ENCODE measurements around the gene OR2T4. TPM values are rescaled to one million over a fixed set of nuclear protein-coding genes. Genes with fewer than 3 reads are reported as not detected.

The OR2T4 gene
- total RNA-seq (2014; rRNA removed; shearing (Covaris generic)), result not detected in 2 replicates

- DNase-seq (ENCODE audit: low spot score), result no peak
These were observed at the start of gene OR2T4 for GRCh38 chr1:248361121-248361715. Gene OR2T4 (plus strand): TSS chr1:248361665. CDS start chr1:248361665, 0 bp downstream.

GRCh38 chr1:248316796-248317195 is 44.7 kb upstream of the OR2T4 start:
- no peak for DNase-seq (ENCODE audit: low spot score)

- no peak for DNase-seq (ENCODE audit: low spot score)
These were observed 37.0 kb upstream of the OR2T4 start, which contains the start of gene OR2M7 for GRCh38 chr1:248324468-248324867. Gene OR2M7 (minus strand): TSS chr1:248324568. CDS start chr1:248324568, 0 bp downstream.

GRCh38 chr1:248343451-248343850 is 18.0 kb upstream of the OR2T4 start:
- no peak for DNase-seq (ENCODE audit: low spot score)

GRCh38 chr1:248348475-248348874 is 13.0 kb upstream of the OR2T4 start, which contains the start of gene OR14C36:
Gene OR14C36 (plus strand): TSS chr1:248348775. CDS start chr1:248348775, 0 bp downstream.
- no peak for DNase-seq (ENCODE audit: low spot score)

GRCh38 chr1:248359415-248359814 is 2.0 kb upstream of the OR2T4 start:
- DNase-seq (ENCODE audit: low spot score), result no peak

GRCh38 chr1:248366609-248367008 is 5.1 kb downstream of the OR2T4 start:
- no peak for DNase-seq (ENCODE audit: low spot score)

GRCh38 chr1:248372394-248372793 is 10.9 kb downstream of the OR2T4 start:
- DNase-seq (ENCODE audit: low spot score), result no peak

GRCh38 chr1:248373761-248374160 is 12.3 kb downstream of the OR2T4 start:
- DNase-seq (ENCODE audit: low spot score), result no peak

GRCh38 chr1:248375446-248375845 is 14.0 kb downstream of the OR2T4 start, which contains the start of gene OR2T6:
Gene OR2T6 (plus strand): TSS chr1:248375746. CDS start chr1:248387609, 11,863 bp downstream.
- DNase-seq (ENCODE audit: low spot score), result no peak

GRCh38 chr1:248376916-248377315 is 15.5 kb downstream of the OR2T4 start:
- DNase-seq (ENCODE audit: low spot score), result no peak

- no peak for DNase-seq (ENCODE audit: low spot score)
These were observed 19.4 kb downstream of the OR2T4 start for GRCh38 chr1:248380854-248381253.

GRCh38 chr1:248388426-248388825 is 27.0 kb downstream of the OR2T4 start:
- DNase-seq (ENCODE audit: low spot score), result no peak

- DNase-seq (ENCODE audit: low spot score), result no peak
These were observed 31.6 kb downstream of the OR2T4 start for GRCh38 chr1:248393050-248393449.

GRCh38 chr1:248402748-248403147 is 41.3 kb downstream of the OR2T4 start, which contains the start of gene OR2T1:
Gene OR2T1 (plus strand): TSS chr1:248403048. CDS start chr1:248406148, 3,100 bp downstream.
- DNase-seq (ENCODE audit: low spot score), result no peak

GRCh38 chr1:248404024-248404423 is 42.6 kb downstream of the OR2T4 start:
- no peak for DNase-seq (ENCODE audit: low spot score)

GRCh38 chr1:248406721-248407692 is 45.5 kb downstream of the OR2T4 start:
- DNase-seq (ENCODE audit: low spot score), result no peak

Other genes with a start within 250 kb of the OR2T4 start
- gene OR2M5, start 216.5 kb upstream of the OR2T4 start, total RNA-seq (2014; rRNA removed; shearing (Covaris generic)), result not detected in 2 replicates
- 0.14 TPM in 1 of 2 replicates, not detected in the other for gene OR2M2, start 186.8 kb upstream of the OR2T4 start, total RNA-seq (2014; rRNA removed; shearing (Covaris generic))
- gene OR2M3, start 164.4 kb upstream of the OR2T4 start, total RNA-seq (2014; rRNA removed; shearing (Covaris generic)), result 0.12 and 0.19 TPM in 2 replicates
- 0.10 and 0.60 TPM in 2 replicates for gene OR2M4, start 130.2 kb upstream of the OR2T4 start, total RNA-seq (2014; rRNA removed; shearing (Covaris generic))
- not detected in 2 replicates for gene OR2T33, start 83.7 kb upstream of the OR2T4 start, total RNA-seq (2014; rRNA removed; shearing (Covaris generic))
- gene OR2T12, start 58.2 kb upstream of the OR2T4 start, total RNA-seq (2014; rRNA removed; shearing (Covaris generic)), result not detected in 2 replicates
- not detected in 2 replicates for gene OR2M7, start 37.1 kb upstream of the OR2T4 start, total RNA-seq (2014; rRNA removed; shearing (Covaris generic))
- not detected in 2 replicates for gene OR14C36, start 12.9 kb upstream of the OR2T4 start, total RNA-seq (2014; rRNA removed; shearing (Covaris generic))
- not detected in 2 replicates for gene OR2T6, start 14.1 kb downstream of the OR2T4 start, total RNA-seq (2014; rRNA removed; shearing (Covaris generic))
- not detected in 2 replicates for gene OR2T1, start 41.4 kb downstream of the OR2T4 start, total RNA-seq (2014; rRNA removed; shearing (Covaris generic))
- not detected in 2 replicates for gene OR2T2, start 84.0 kb downstream of the OR2T4 start, total RNA-seq (2014; rRNA removed; shearing (Covaris generic))
- not detected in 2 replicates for gene OR2T3, start 111.7 kb downstream of the OR2T4 start, total RNA-seq (2014; rRNA removed; shearing (Covaris generic))
- not detected in 2 replicates for gene OR2T5, start 126.9 kb downstream of the OR2T4 start, total RNA-seq (2014; rRNA removed; shearing (Covaris generic))
- not detected in 2 replicates for gene OR2G6, start 146.4 kb downstream of the OR2T4 start, total RNA-seq (2014; rRNA removed; shearing (Covaris generic))
- gene OR2T29, start 201.1 kb downstream of the OR2T4 start, total RNA-seq (2014; rRNA removed; shearing (Covaris generic)), result not detected in 2 replicates
- gene OR2T34, start 213.1 kb downstream of the OR2T4 start, total RNA-seq (2014; rRNA removed; shearing (Covaris generic)), result not detected in 2 replicates
- gene OR2T10, start 236.0 kb downstream of the OR2T4 start, total RNA-seq (2014; rRNA removed; shearing (Covaris generic)), result not detected in 2 replicates

Measured in A172 (cell line).